PC-9 (cell line): ENCODE data around the gene TTF2. TPM values are rescaled to one million over a fixed set of nuclear protein-coding genes. Genes with fewer than 3 reads are reported as not detected.

Experiments
- BruUV-seq: library from RNA; stranded (reverse); fragments of 400-500 nt; replicated peaks from 2 replicates; lab custom pipeline; 2021; lab: Mats Ljungman, UMichigan
- CTCF ChIA-PET: fragments of 300-600 bp; sonication (Branson Sonifier 250); formaldehyde crosslinking; loops from one replicate; lab custom pipeline; 2022; ENCODE audit warnings: antibody characterized with exemption; lab: Charles Lee
- POLR2A ChIA-PET: fragments of 300-600 bp; sonication (Branson Sonifier 250); formaldehyde crosslinking; loops from one replicate; lab custom pipeline; 2022; ENCODE audit warnings: antibody characterized with exemption; ENCODE audit not compliant: unreplicated experiment; lab: Charles Lee
- DNase-seq, 2 experiments: peaks; one replicate each; pipeline versions ENCODE4 v3.0.0 to v3.0.0-alpha.2; 2015 to 2022; ENCODE audit warnings: mixed read lengths in 1 of 2
- H2AFZ ChIP-seq: fragments of 200-600 bp; sonication (generic); 2 replicates; pipeline ENCODE4 v1.8.1; 2017; ENCODE audit warnings: antibody characterized with exemption
- H3F3A ChIP-seq: fragments of 200-600 bp; sonication (generic); 2 replicates; pipeline ENCODE4 v1.8.1; 2017; ENCODE audit warnings: antibody characterized with exemption, mild to moderate bottlenecking, low read depth; ENCODE audit not compliant: insufficient read depth
- H3K27ac ChIP-seq: fragments of 200-600 bp; sonication (generic); 2 replicates; pipeline ENCODE4 v1.6.1; 2016; ENCODE audit warnings: mixed run types
- H3K27me3 ChIP-seq: fragments of 200-600 bp; sonication (generic); 2 replicates; pipeline ENCODE4 v1.6.1; 2016; ENCODE audit warnings: low read depth, mixed run types; ENCODE audit not compliant: insufficient read depth
- H3K36me3 ChIP-seq: fragments of 200-600 bp; sonication (generic); 2 replicates; pipeline ENCODE4 v1.6.1; 2016; ENCODE audit warnings: low read depth, mixed run types
- H3K4me1 ChIP-seq: fragments of 200-600 bp; sonication (generic); replicated peaks from 2 replicates; pipeline ENCODE4 v1.6.1; 2016; ENCODE audit warnings: mixed run types; ENCODE audit not compliant: insufficient read depth
- H3K4me2 ChIP-seq: fragments of 200-600 bp; sonication (generic); 2 replicates; pipeline ENCODE4 v1.6.1; 2017; ENCODE audit warnings: mixed run types
- H3K4me3 ChIP-seq: fragments of 200-600 bp; sonication (generic); 2 replicates; pipeline ENCODE4 v1.6.1; 2016; ENCODE audit warnings: mixed run types
- H3K79me2 ChIP-seq: fragments of 200-600 bp; sonication (generic); 2 replicates; pipeline ENCODE4 v1.6.1; 2017; ENCODE audit warnings: low read depth, mixed run types
- H3K9me2 ChIP-seq: fragments of 200-600 bp; sonication (generic); 2 replicates; pipeline ENCODE4 v1.8.1; 2017; ENCODE audit warnings: mild to moderate bottlenecking; ENCODE audit not compliant: insufficient read depth
- H3K9me3 ChIP-seq: fragments of 200-600 bp; sonication (generic); 2 replicates; pipeline ENCODE4 v1.8.1; 2016; ENCODE audit warnings: low read depth; ENCODE audit not compliant: insufficient read depth
- H4K20me1 ChIP-seq: fragments of 200-600 bp; sonication (generic); 2 replicates; pipeline ENCODE4 v1.8.1; 2017; ENCODE audit not compliant: insufficient read depth
- EZH2 ChIP-seq: fragments of 200-600 bp; sonication (generic); IDR thresholded peaks from 2 replicates; pipeline ENCODE4 v1.8.0; 2017; ENCODE audit warnings: antibody characterized with exemption, low read depth
- intact Hi-C: fragments of 100-400 bp; cut with micrococcal nuclease; formaldehyde crosslinking; loops from one replicate; pipeline ENCODE4 v1.10.0; 2022; ENCODE audit not compliant: unreplicated experiment
- total RNA-seq: library from RNA; stranded (reverse); gene quantifications from 2 replicates; pipeline ENCODE4 v1.2.3, GENCODE V29; 2021
- TF ChIP-seq, protein P1 (sequence below): fragments of 200-600 bp; sonication (generic); conservative IDR thresholded peaks from 2 replicates; pipeline ENCODE4 v1.6.1; 2017; ENCODE audit warnings: mixed run types, antibody characterized with exemption, mild to moderate bottlenecking, moderate library complexity

The TTF2 gene
- total RNA-seq, 1 experiment from 2014 or later, result 62.2 TPM

DNA sequence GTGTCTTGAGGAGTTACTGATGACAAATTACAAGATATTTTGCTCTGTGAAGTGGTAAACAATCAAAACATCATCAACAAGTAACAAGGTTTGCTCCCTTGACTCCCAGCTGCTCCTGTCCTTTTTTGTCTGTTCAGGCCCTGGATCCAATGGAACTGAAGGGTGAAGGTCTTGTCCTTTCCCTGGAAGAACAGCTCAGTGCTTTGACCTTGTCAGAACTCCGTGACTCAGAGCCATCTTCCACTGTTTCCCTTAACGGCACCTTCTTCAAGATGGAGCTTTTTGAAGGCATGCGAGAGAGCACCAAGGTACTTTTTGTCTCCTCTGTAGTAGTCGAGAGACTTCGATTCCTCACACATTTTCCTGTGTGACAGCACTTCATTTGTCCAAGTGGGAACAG lies 32.5 kb downstream of the TTF2 start:
- Histone ChIP-seq H3K79me2 (no peaks in the 10 kb centered on the region), H3K27ac (no peak overlapping the region), H2AFZ (no peak overlapping the region), H4K20me1 (no peaks in the 10 kb centered on the region), H3F3A (no peaks in the 10 kb centered on the region; the same call in 1 of the 2 replicates), H3K27me3 (no peaks in the 10 kb centered on the region), H3K9me2 (no peaks in the 10 kb centered on the region; the same call in 1 of the 2 replicates), H3K4me2 (no peak overlapping the region), H3K4me1 (peaks cover 13% of the 10 kb centered on the region; the same call in 1 of the 2 replicates), H3K9me3 (no peaks in the 10 kb centered on the region), H3K4me3 (no peak overlapping the region), H3K36me3 (peaks cover 72% of the 10 kb centered on the region)
- TSS peak; percentile 90 for BruUV-seq
- no peak for TF ChIP-seq EZH2
- TF ChIP-seq, protein P1, sequence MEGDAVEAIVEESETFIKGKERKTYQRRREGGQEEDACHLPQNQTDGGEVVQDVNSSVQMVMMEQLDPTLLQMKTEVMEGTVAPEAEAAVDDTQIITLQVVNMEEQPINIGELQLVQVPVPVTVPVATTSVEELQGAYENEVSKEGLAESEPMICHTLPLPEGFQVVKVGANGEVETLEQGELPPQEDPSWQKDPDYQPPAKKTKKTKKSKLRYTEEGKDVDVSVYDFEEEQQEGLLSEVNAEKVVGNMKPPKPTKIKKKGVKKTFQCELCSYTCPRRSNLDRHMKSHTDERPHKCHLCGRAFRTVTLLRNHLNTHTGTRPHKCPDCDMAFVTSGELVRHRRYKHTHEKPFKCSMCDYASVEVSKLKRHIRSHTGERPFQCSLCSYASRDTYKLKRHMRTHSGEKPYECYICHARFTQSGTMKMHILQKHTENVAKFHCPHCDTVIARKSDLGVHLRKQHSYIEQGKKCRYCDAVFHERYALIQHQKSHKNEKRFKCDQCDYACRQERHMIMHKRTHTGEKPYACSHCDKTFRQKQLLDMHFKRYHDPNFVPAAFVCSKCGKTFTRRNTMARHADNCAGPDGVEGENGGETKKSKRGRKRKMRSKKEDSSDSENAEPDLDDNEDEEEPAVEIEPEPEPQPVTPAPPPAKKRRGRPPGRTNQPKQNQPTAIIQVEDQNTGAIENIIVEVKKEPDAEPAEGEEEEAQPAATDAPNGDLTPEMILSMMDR, result no peak
- intact Hi-C loops, result no loop called here
- no peak for DNase-seq
- ChIA-PET POLR2A (interaction anchor here (0.5 to 0.6 kb wide), 4 partner anchors 136 to 429 kb away, joined by 4 to 11 read pairs (median 5); no protein-coding TSS in a partner anchor), CTCF (interaction anchor here (0.7 to 1.3 kb wide), 3 partner anchors 18 to 265 kb away, joined by 3 to 4 read pairs (median 4); no protein-coding TSS in a partner anchor)

DNA sequence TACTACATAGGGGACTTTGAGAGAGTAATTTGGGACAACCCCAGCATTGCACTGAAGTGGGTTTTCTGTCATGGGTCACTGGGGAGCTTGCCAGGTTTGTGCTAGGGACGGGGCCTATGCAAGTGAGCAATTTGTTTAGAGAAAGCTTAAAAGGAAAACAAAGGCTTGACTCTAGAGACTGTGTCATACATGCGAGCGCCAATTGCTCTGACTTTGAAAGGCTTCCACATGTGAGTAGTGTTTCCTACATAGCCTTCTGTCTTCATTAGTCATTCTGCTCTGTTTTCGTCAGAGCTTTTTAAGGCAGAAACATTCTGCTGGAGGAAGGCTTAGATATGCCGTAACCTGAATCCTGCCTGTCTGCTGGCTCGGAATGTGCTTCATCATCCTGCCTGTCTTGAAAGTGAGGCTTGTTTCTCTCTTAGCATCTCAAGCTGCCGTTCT lies 33.0 kb downstream of the TTF2 start:
- Histone ChIP-seq H3F3A (no peaks in the 10 kb centered on the region; the same call in 1 of the 2 replicates), H3K9me3 (no peaks in the 10 kb centered on the region), H3K79me2 (no peaks in the 10 kb centered on the region), H3K27me3 (no peaks in the 10 kb centered on the region), H3K4me3 (no peak overlapping the region), H3K27ac (peak overlapping the region; percentile 35), H3K36me3 (peaks cover 73% of the 10 kb centered on the region), H4K20me1 (no peaks in the 10 kb centered on the region), H3K9me2 (no peaks in the 10 kb centered on the region; the same call in 1 of the 2 replicates), H3K4me2 (no peak overlapping the region), H3K4me1 (peaks cover 13% of the 10 kb centered on the region; the same call in 1 of the 2 replicates), H2AFZ (no peak overlapping the region)
- intact Hi-C loops, result loop anchor here (1.0 kb wide), 1 partner anchor 176 kb away; no protein-coding TSS in a partner anchor
- peak; percentile 47 to 62 for DNase-seq
- no peak for TF ChIP-seq EZH2
- TF ChIP-seq, protein P1, result no peak
- ChIA-PET POLR2A (interaction anchor here (0.5 to 0.7 kb wide), 7 partner anchors 26 to 626 kb away, joined by 4 to 34 read pairs (median 6); no protein-coding TSS in a partner anchor), CTCF (interaction anchor here (0.6 to 1.3 kb wide), 4 partner anchors 17 to 753 kb away, joined by 3 to 4 read pairs (median 4); no protein-coding TSS in a partner anchor)
- BruUV-seq, result no TSS peak

DNA sequence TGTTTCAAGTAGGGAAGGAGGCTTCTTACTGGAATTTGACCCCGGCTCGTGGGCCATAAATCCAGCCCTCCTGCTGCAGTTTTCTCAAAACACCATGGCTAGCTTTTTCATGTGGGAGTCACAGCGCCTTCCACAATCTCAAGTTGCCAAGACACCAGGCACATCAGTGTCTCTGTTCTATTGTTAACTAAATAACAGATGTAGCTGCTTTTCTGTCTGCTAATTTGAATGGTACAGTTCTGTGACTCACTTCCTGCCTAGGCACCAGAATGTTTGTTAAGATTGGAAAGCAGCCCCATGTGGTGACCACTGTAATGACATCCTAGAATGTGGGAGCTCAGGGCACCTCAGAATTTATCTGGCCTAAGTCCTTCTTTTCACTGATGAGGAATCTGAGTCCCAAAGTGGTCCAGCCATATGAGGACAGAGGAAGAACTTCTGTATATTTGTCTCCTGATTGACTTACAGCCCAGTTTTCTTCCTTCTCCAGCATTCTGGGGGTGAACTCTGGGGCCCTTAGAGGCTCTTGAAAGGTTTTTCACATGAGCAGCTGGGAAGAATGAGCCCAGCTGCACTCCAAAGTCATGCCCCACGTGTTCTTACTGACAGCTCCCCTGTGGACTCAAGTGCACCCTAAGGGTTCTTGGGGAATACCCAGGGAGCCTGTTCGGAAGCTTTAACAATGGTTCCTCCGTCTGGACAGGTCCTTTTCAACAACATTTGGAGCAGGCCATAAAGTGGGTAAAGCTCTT lies 33.9 kb downstream of the TTF2 start:
- Histone ChIP-seq H3K9me3 (no peaks in the 10 kb centered on the region), H3K9me2 (no peaks in the 10 kb centered on the region; the same call in 1 of the 2 replicates), H3F3A (no peaks in the 10 kb centered on the region; the same call in 1 of the 2 replicates), H3K4me1 (peaks cover 13% of the 10 kb centered on the region; the same call in 1 of the 2 replicates), H3K27ac (peak overlapping the region; percentile 35), H3K79me2 (no peaks in the 10 kb centered on the region), H3K27me3 (no peaks in the 10 kb centered on the region), H3K4me3 (no peak overlapping the region), H2AFZ (no peak overlapping the region), H3K4me2 (no peak overlapping the region), H3K36me3 (peaks cover 71% of the 10 kb centered on the region), H4K20me1 (no peaks in the 10 kb centered on the region)
- ChIA-PET POLR2A (interaction anchor here (0.6 kb wide), 3 partner anchors 26 to 31 kb away, joined by 4 to 34 read pairs (median 7); no protein-coding TSS in a partner anchor), CTCF (interaction anchor here (0.5 to 1.3 kb wide), 3 partner anchors 16 to 37 kb away, joined by 3 to 7 read pairs (median 4); no protein-coding TSS in a partner anchor)
- peak; percentile 31 to 47 for DNase-seq
- intact Hi-C loops, result loop anchor here (1.0 kb wide), 1 partner anchor 175 kb away; no protein-coding TSS in a partner anchor
- TF ChIP-seq EZH2, result no peak
- TF ChIP-seq, protein P1, result peak; percentile 65
- no TSS peak for BruUV-seq
